Activated CD4-positive, alpha-beta T cell treated with anti-CD3 and anti-CD28 coated beads for 1 hour (primary cell): ENCODE measurements around the gene CAPN9.
"Not testable (repeated sequence)": the region's sequence is repeated elsewhere in the genome, so short reads cannot be mapped to it uniquely, and the experiment has no call there.

Source experiments
- DNase-seq: peaks from one replicate; pipeline ENCODE4 v3.0.0-alpha.2; 2020

Gene CAPN9

DNA sequence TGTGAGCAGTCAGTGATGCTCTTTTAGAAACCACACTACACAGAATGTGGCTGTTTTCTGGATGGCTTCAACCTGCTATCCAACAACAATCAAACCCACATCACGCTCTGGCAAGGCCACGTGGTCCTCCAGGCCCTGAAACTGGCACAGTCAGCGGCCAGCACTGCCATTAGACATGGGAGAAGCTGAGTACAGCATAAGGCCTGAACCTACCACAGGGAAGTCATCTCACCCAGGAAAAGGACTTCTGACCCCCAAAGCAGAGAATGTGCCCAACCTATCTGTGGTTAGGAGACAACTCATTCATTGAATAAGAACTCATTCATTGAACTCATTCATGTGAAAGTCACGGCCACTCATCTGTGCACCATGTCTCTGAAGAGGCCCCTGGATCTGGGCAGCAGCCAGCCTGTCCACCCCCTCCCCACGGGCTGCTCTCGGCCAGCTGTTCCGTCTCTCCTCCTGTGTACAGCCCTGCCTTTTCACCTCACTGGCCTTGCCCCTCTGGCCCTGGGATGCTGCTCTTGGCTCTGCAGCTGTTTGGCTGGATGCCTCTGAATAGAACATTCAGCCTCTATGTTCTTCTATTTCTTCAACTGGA is 80.0 kb downstream of the CAPN9 start:
- no peak for DNase-seq

DNA sequence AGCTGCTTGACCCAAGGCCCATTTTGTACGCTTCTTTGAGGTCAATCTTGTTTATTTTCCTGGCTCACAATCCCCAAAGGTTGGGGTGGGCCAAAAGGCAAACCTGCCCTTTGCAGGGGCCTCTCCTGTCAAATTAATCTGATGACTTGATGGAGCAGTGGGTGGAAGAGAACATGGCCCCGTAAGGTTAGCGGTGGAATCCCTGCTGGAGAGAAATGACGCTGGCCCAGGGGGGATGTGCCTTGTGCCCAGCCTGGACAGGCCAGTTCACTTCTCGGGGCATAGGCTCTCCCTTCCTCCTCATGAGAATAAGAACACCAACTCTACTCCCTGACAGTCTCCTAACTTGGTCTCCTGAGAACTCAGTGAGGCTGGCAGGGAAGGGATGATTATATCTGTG is 80.6 kb downstream of the CAPN9 start:
- no peak for DNase-seq

GRCh38 chr1:230828421-230828820 is 81.2 kb downstream of the CAPN9 start:
- no peak for DNase-seq

GRCh38 chr1:230831771-230832170 is 84.6 kb downstream of the CAPN9 start:
- no peak for DNase-seq

GRCh38 chr1:230832476-230832875 is 85.3 kb downstream of the CAPN9 start:
- no peak for DNase-seq

- no peak for DNase-seq
Observed at GRCh38 chr1:230833511-230833910, 86.3 kb downstream of the CAPN9 start.

GRCh38 chr1:230834292-230834691 is 87.1 kb downstream of the CAPN9 start:
- no peak for DNase-seq

DNA sequence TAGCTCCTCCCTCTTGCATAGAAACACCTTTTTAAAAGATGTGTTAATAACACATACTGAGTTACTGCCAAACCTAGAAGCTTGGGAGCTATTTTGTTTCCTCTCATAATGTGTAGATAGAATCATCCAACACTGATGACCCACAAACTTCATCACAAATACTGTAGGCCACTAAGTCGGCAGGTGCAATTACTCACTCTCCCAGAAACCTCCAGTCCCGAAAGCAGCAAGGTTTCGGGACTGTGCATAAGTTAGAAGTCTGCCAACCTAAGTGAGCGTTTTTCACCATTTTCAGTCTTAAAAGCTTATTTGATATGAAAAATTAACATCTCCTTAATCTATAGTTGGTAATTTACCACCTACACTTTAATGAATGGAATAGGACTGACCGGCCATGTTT is 89.2 kb downstream of the CAPN9 start:
- DNase-seq, result no peak

GRCh38 chr1:230836793-230837192 is 89.6 kb downstream of the CAPN9 start:
- DNase-seq, result no peak

DNA sequence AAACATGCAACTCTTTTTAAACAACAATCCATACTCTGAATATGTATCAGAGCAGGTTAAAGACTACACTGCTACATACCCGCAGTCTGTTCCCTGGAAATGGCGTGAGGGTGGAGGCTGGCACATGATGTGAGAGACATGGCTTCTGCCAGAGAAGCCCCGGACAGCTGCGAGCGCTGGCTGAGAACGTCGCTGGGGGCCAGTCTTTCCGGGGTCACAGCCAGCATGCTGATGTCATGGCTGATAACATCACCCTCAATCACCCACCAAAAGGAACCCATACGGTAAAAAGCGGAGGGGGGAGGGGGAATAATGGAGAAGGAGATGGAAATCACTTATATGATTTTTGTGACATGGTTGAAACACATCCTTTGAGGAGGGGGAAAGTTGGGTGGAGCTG is 92.0 kb downstream of the CAPN9 start:
- DNase-seq, result no peak

DNA sequence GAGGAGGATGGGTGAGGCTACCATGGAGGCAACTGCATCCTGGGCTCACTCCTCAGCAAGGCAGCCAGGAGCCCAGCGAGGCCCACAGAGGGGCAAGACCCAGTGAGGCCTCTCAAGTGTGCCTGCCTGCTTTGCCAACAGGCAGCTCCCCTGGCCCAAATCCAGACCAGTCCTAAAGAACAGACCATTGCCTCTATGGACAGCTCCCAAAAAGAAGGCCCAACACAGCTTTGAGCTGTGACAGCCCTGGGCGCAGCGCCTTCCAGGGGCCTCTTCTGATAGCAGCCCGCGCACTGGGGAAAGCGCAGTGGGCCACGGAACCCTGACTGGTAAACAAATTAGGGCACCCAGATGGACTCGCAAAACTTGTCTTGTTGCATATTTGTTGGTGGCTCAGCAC is 95.6 kb downstream of the CAPN9 start:
- no peak for DNase-seq

DNA sequence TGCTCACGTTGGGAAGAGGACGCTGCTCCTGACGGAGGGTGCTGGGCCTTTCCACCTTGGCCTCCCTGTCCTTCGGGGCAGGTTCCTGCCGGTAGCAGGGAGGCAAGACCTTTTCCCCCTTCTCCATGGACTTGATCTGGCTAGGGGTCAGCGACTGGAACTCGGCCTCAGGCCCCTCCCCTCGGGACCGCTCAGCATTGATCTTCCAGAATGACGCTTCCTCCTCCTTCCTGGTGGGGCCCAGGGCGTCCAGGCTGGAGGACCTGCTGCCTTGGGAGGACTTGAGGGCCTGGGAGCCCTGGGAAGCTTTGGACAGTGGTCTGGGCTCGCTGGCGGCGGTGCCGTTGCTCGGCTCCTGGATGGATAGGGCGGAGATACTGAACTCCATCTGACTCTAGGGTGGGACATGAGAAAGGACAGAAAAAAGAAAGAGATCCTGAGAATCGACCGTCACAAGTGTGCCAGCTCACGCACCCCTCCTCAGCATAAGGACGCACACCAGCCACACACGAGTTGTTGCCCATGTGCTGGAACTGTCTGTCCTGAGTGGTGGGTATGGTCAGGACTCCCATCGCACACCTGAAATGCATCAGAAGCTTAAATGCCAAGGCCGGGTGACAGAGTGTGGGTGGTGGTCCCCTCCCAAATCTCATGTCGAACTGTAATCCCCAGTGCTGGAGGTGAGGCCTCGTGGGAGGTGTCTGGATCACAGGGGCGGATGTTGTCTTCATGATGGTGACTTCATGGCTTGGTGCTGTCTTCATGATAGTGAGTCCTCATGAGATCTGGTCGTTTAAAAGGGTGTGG is 96.5 kb downstream of the CAPN9 start:
- no peak for DNase-seq

GRCh38 chr1:230844561-230844960 is 97.4 kb downstream of the CAPN9 start:
- no peak for DNase-seq

GRCh38 chr1:230845184-230845583 is 98.0 kb downstream of the CAPN9 start:
- DNase-seq, result not testable (repeated sequence)

DNA sequence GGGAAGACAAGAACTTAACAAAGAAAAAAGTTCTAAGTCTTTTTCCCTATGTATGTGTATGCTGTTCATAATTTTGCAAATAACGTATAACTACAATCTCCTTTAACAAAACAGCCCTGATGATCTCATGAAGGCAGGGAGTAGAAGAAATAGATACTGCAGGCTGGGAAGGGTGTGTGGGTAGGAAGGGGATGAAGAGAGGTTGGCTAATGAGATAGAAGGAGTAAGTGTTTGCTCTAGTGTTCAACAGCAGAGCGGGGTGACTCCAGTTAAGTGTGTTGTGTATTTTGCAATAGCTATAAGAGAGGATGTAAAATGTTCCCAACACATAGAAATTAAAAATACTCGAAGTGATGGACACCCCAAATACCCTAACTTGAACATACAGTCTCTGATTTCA is 101.0 kb downstream of the CAPN9 start:
- no peak for DNase-seq

DNA sequence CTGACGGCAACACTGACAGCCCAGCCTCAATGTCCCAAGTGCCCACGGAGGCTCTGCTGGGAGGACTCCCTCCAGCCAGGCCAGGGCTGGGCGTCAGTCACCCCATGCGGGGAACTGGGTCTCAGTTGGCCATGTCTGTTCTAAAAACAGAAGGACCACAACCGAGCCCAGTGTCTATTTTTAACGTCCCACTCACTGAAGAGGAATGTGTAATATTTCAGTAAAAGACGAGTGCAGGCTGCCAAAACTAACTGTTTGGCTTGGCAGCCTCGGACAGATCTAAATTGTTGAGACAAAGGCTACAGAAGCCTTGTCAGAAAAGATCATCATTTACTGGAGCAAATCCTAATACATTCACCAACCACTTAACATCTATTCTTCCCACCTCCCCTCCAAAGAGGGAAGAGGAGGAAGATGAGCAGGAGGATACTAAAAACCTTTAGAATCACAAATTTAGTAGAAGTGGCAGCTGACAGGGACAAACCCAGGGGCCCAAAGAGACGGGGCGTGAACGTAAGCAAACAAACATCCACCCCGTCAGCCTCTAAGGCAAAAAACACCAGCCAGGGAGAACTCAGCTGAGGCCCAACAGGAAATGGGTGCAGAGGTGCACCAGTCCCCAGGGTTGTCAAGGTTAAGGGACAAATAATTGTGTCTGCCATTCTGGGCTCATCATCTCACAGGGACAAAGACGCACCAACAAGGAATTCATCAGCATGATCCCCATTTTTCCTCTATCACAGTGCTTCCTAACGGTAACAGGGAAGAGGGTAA is 102.5 kb downstream of the CAPN9 start:
- DNase-seq, result no peak

GRCh38 chr1:230850547-230850946 is 103.4 kb downstream of the CAPN9 start:
- no peak for DNase-seq

DNA sequence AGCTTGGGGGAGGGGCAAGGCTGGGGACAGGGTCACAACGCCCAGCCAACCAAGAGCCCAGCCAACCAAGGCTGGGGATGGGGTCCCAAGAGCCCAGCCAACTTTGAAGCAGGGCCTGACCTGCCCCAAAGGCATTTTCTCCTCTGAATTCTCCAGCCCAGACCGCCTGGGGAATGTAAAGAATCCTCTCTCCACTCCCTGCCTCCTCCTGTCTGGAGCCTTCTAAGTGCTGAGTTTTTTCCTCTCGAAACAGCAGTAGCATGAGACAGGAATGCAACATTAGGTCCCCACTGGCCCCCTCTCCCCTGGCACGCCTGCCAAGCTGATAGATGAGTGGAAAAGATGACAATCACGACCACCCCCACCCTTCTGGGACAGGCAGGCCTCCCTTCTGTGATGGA is 104.1 kb downstream of the CAPN9 start:
- no peak for DNase-seq
